HAP-1 (cell line): Measurements from ENCODE around the gene NDUFB8.

Experiments used
- DNase-seq, 2 experiments: peaks; one replicate each; pipeline ENCODE4 v3.0.0-alpha.2; 2016 to 2020; ENCODE audit warnings: low spot score in 2 of 2
- H3K27me3 ChIP-seq: fragments of 250-450 bp; sonication (Bioruptor Pico); 2 replicates; pipeline ENCODE4 v1.5.1; 2020; ENCODE audit warnings: low read depth, mild to moderate bottlenecking, moderate library complexity
- H3K36me3 ChIP-seq: fragments of 250-450 bp; sonication (Bioruptor Pico); replicated peaks from 2 replicates; pipeline ENCODE4 v1.5.1; 2020; ENCODE audit warnings: mild to moderate bottlenecking
- H3K4me1 ChIP-seq: fragments of 250-450 bp; sonication (Bioruptor Pico); 2 replicates; pipeline ENCODE4 v1.5.1; 2020; ENCODE audit warnings: mild to moderate bottlenecking
- H3K4me3 ChIP-seq: fragments of 250-450 bp; sonication (Bioruptor Pico); 2 replicates; pipeline ENCODE4 v1.5.1; 2020; ENCODE audit warnings: mild to moderate bottlenecking, moderate library complexity
- H3K9me3 ChIP-seq: fragments of 250-450 bp; sonication (Bioruptor Pico); 2 replicates; pipeline ENCODE4 v1.5.1; 2020; ENCODE audit warnings: mild to moderate bottlenecking, moderate library complexity
- in situ Hi-C: fragments of 300-500 bp; cut with MboI; formaldehyde crosslinking; loops from 3 replicates; pipeline ENCODE4 v1.14.3; 2020; ENCODE audit warnings: low sequenced_read_pairs, inconsistent platforms, mixed read lengths

The NDUFB8 gene

DNA sequence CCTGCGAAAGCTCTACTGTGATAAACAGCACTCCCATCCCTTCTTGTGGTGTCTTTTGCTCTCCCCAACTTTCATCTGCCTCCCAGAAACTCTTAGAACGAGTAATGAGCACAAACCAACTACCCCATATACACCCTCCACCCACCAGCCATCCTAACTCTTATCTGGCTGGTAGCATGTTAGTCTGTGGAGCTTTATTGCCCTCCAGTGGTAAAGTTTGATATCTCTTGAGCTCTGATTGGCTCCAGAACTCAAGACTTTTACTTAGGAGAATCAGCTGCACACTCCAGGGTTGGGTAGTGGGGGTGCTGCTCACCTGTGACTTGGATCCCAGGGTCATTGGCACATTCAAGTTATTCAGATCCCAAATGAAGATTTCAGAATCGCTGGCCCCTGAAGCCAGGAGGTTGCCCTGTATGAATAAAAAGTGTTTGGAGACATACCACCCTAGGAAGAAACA, 20.9 kb downstream of the NDUFB8 start:
- in situ Hi-C loops, result loop anchor here (5.0 to 10.0 kb wide), 2 partner anchors 76 to 164 kb away; partner anchors contain the start of gene SCD
- Histone ChIP-seq H3K27me3 (no peaks in the 10 kb centered on the region), H3K4me3 (no peak overlapping the region), H3K4me1 (peaks cover 7% of the 10 kb centered on the region), H3K36me3 (peaks cover 15% of the 10 kb centered on the region), H3K9me3 (no peaks in the 10 kb centered on the region)
- peak; percentile 56 to 64 for DNase-seq

DNA sequence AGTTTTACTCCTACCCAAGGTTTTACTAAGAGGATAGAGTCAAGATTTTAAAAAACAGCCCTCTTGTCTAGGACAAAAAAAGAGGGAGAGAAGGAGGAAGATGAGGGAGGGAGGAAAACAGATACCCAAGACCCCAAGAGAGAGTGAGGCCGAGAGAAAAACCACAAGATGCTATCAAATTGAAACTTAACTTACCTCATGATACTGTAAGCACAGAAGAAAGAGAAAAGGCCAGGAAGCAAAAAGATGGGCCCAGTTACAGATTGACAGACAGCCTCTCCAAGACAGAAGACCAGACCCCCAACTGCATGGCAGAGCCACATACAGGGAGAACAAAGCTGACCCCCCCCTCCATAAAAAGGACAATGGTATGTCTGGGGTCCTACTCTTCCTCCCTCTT, 21.4 kb downstream of the NDUFB8 start:
- no peaks in the 10 kb centered on the region for H3K27me3 ChIP-seq
- in situ Hi-C loops, result loop anchor here (5.0 to 10.0 kb wide), 2 partner anchors 76 to 163 kb away; partner anchors contain the start of gene SCD
- H3K9me3 ChIP-seq, result no peaks in the 10 kb centered on the region
- no peak overlapping the region for H3K4me3 ChIP-seq
- peaks cover 8% of the 10 kb centered on the region for H3K4me1 ChIP-seq
- peaks cover 15% of the 10 kb centered on the region for H3K36me3 ChIP-seq
- no peak for DNase-seq

DNA sequence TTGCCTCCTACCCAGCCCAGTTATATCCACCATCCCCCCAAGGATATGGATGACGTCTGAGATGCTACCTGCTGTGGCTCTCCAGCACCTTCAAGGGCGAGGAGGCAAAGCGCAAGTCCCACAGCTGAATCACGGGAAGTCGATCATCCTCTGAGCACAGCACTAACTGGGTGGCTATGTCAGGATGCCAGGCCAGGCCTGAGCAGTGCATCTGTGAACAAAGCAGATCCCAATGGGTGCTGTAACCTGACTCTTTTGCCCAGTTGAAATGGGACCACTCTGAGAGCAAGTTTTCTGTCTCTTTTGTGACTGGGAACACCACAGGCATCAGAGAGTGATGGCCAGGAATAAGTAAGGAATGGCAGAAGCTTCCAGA, 22.3 kb downstream of the NDUFB8 start:
- Histone ChIP-seq H3K4me1 (peaks cover 8% of the 10 kb centered on the region), H3K9me3 (no peaks in the 10 kb centered on the region), H3K36me3 (peaks cover 15% of the 10 kb centered on the region), H3K4me3 (no peak overlapping the region), H3K27me3 (no peaks in the 10 kb centered on the region)
- in situ Hi-C loops, result loop anchor here (5.0 to 10.0 kb wide), 2 partner anchors 75 to 163 kb away; partner anchors contain the start of gene SCD
- no peak for DNase-seq

DNA sequence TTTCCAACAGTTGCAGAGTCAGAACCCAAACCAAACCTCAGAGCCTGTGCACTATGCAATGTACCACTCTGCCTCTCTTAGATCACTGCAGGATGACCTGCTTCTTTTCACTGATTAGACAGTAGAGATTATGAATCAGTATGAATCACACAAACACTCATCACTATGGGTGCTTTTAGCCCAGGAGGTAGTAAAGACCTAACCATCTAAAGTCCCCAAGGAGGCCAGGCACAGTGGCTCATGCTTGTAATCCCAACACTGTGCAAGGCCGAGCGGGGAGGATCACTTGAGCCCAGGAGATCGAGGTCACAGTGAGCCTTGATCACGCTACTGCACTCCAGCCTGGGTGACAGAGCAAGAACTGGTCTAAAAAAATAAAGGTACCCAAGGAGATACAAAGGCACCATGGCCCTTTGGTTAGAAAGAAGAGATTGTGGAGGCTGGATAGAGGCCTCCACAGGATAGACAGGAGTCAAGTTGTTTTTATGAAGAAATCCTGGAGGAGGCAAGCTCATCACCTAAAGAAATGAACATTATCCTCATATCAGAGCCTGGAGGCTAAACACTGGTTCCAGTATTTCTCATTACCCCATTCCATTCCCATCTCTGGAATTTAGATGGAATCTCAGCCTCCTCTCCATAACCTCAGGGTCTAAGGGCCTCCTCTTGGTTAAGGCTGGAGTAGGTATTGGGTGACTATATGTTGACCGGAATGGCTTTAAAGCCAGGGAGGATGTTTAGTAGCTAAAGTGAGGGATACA, 22.9 kb downstream of the NDUFB8 start:
- no peaks in the 10 kb centered on the region for H3K9me3 ChIP-seq
- H3K27me3 ChIP-seq, result no peaks in the 10 kb centered on the region
- H3K4me3 ChIP-seq, result no peak overlapping the region
- in situ Hi-C loops, result loop anchor here (5.0 to 10.0 kb wide), 2 partner anchors 74 to 162 kb away; partner anchors contain the start of gene SCD
- H3K36me3 ChIP-seq, result peaks cover 17% of the 10 kb centered on the region
- peaks cover 8% of the 10 kb centered on the region for H3K4me1 ChIP-seq
- DNase-seq, result no peak

DNA sequence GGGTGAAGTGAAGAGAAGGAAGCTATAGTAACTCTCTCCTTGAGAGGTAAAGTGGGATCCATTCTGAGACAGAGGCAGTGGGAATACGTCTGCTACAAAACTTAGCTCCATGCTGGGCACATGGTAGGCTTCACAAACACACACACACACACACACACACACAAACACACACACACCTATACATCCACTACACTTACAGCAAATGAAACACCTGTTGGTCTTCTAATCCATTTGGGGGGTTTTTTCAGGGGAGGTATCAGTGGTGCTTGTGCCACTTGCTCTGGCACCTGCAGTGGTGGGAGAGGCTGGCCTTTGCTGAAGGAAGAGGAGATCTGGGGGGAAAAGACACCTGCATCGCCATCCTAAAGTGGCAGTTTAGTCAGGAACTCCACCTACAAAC, 24.5 kb downstream of the NDUFB8 start:
- no peak overlapping the region for H3K4me3 ChIP-seq
- in situ Hi-C loops, result loop anchor here (5.0 to 10.0 kb wide), 2 partner anchors 73 to 160 kb away; partner anchors contain the start of gene SCD
- peaks cover 28% of the 10 kb centered on the region for H3K36me3 ChIP-seq
- H3K9me3 ChIP-seq, result no peaks in the 10 kb centered on the region
- H3K27me3 ChIP-seq, result no peaks in the 10 kb centered on the region
- peaks cover 8% of the 10 kb centered on the region for H3K4me1 ChIP-seq
- no peak for DNase-seq

DNA sequence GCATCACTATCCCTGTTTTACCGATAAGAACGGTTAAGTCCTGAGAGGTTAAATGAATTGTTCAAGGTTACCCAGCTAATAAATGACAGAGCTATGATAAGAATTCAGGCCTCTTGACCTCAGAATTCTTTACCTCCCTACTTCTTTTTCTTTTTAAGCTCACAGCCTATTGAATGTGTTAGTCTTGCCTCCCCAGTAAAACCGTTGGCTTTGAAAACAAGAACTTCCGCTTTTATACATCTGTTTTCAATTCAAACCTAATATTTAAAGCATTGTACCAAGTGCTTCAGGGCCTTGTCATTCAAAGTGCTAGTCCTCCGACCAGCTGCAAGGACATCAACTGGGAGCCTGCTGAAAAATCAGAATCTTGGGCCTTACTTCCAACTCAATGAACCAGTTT, 25.6 kb downstream of the NDUFB8 start:
- peaks cover 8% of the 10 kb centered on the region for H3K4me1 ChIP-seq
- no peak overlapping the region for H3K4me3 ChIP-seq
- H3K27me3 ChIP-seq, result no peaks in the 10 kb centered on the region
- in situ Hi-C loops, result loop anchor here (10.0 kb wide), 1 partner anchor 159 kb away; the partner anchor contains the start of gene SCD
- peak; percentile 41 to 56 for DNase-seq
- no peaks in the 10 kb centered on the region for H3K9me3 ChIP-seq
- H3K36me3 ChIP-seq, result peaks cover 34% of the 10 kb centered on the region

DNA sequence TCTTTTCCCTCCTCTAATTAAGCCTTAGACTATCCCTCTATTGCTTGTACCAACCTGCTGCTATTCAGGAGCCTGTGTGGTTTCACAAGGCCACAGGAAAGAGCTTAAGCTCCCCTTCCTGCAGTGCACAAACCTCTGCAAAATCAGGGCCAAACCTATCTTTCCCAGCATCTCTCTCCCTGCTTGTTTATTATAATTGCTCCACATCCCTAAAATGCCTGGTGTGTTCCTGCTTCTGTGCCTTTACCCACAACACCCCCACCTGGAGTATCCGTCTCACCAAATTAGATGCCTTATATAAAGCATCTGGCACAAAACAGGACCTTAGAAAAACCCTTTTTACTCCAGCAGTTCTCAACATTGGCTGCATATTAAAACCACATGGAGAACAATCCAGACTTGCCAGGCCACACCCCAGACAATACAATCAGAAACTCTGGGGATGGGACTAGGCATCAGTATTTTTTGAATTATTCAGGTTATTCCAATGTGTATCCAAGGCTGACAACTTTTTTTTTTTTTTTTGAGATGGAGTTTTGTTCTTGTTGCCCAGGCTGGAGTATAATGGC, 26.7 kb downstream of the NDUFB8 start:
- Histone ChIP-seq H3K9me3 (no peaks in the 10 kb centered on the region), H3K4me1 (peaks cover 8% of the 10 kb centered on the region), H3K36me3 (peaks cover 37% of the 10 kb centered on the region), H3K4me3 (no peak overlapping the region), H3K27me3 (no peaks in the 10 kb centered on the region)
- no peak for DNase-seq
- in situ Hi-C loops, result loop anchor here (10.0 kb wide), 1 partner anchor 158 kb away; the partner anchor contains the start of gene SCD

DNA sequence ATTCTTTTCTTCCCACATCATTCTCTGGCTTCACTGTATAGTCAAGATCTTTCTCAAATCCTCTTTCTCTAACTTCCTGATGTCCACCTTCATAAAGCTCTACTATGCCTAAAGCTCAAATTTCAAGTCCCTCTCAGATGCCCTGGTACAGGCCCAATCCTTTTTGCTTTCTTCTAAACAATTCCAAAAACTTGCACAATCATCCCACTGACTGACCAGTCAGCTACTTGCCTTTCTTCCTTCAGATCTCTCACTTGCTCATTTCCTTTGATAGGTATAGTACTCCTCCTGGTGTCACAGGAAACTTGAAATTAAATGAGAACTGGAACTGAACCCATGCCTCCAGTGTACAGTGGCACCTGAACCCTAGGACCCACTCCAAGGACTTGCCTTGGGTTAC, 28.2 kb downstream of the NDUFB8 start:
- Histone ChIP-seq H3K36me3 (peaks cover 35% of the 10 kb centered on the region), H3K27me3 (no peaks in the 10 kb centered on the region), H3K4me3 (no peak overlapping the region), H3K9me3 (no peaks in the 10 kb centered on the region), H3K4me1 (peaks cover 8% of the 10 kb centered on the region)
- in situ Hi-C loops, result loop anchor here (10.0 kb wide), 1 partner anchor 157 kb away; the partner anchor contains the start of gene SCD
- DNase-seq, result no peak

DNA sequence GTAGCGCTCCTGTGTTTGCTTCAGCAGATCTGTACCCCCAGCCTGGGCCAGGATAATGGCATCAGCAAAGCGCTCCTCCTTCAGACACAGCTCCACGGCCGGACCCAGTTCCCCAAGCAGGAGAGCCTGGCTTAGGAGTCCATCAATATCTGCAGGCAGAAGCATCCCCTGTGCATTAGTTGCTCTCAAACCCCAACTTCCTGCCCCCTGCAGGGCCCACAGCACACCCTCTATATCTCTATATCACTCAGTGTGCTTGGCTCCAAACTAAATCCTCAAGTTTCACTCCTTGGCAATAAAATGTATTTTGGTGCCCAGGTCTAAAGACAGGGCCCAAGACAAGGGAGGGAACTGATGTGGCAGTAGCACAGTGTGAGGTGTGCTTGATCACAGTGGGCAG, 31.6 kb downstream of the NDUFB8 start:
- DNase-seq, result no peak
- in situ Hi-C loops, result no loop called here

DNA sequence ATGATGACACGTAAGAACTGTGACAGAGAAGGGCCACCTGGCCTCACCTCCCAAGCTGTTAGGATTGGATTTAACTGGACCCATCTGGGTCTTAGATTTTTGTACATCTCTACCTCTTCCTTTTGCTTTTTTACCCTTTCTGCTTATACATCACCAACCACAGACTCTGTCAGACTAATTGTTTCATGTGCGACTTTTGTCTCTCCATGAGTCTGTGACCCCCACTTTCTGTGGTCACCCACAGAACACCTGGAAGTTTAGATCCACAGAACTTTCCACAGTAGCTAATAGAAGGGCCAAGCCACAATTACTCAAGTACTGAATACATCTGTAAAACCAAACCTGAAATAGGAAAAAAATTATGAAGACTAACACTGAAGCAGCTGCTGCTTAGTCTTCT, 33.1 kb downstream of the NDUFB8 start:
- Histone ChIP-seq H3K36me3 (peaks cover 33% of the 10 kb centered on the region), H3K9me3 (no peaks in the 10 kb centered on the region), H3K4me1 (no peaks in the 10 kb centered on the region), H3K4me3 (no peak overlapping the region), H3K27me3 (no peaks in the 10 kb centered on the region)
- in situ Hi-C loops, result no loop called here
- DNase-seq, result no peak

More for the DNA sequence above, 31.6 kb downstream of the NDUFB8 start:
- H3K27me3 ChIP-seq, result no peaks in the 10 kb centered on the region
- H3K9me3 ChIP-seq, result no peaks in the 10 kb centered on the region
- no peak overlapping the region for H3K4me3 ChIP-seq
- peaks cover 36% of the 10 kb centered on the region for H3K36me3 ChIP-seq
- no peaks in the 10 kb centered on the region for H3K4me1 ChIP-seq

DNA sequence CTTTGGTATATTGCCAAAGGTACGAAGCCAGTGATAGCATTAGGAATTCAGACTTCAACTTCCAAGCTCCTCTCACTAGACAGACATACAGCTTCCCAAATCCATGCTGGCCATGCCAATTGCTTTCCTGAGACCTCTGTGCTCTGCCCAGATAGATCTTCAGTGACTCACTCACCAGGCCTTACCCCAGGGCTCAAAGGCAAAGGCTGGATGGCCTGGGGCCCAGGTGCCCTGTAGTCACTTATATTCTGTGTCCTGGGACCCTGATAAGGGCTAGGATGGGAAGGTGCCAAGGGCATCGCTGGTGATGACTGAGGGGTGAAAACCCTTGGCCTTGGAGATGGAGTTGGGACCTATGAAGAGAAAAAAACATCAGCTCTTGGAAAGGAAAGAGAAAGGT, 39.1 kb downstream of the NDUFB8 start:
- Histone ChIP-seq H3K4me1 (peaks cover 14% of the 10 kb centered on the region), H3K9me3 (no peaks in the 10 kb centered on the region), H3K4me3 (no peak overlapping the region), H3K36me3 (peaks cover 32% of the 10 kb centered on the region), H3K27me3 (no peaks in the 10 kb centered on the region)
- in situ Hi-C loops, result no loop called here
- no peak for DNase-seq

DNA sequence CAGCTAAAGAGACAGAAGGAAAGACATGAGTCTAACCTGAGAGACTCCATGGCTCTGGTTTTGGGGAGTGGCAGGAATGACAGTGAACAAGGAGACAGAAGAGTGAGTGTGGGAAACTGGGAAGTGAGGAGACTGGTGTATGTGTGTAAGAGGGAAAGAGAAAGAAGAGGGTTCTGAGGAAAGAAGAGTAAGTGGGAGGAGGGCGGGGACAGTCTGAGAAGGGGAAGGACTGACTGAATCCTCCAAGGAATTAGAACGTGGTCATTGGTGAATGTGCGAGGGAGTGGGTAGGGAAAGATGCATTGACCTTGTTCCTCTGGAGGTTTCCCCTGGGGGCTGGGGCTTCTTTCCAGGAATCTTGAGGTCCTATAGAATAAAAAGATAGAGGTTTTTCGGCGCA, 40.3 kb downstream of the NDUFB8 start:
- H3K27me3 ChIP-seq, result no peaks in the 10 kb centered on the region
- in situ Hi-C loops, result no loop called here
- H3K4me1 ChIP-seq, result peaks cover 23% of the 10 kb centered on the region
- H3K9me3 ChIP-seq, result no peaks in the 10 kb centered on the region
- no peak overlapping the region for H3K4me3 ChIP-seq
- no peak for DNase-seq
- H3K36me3 ChIP-seq, result peaks cover 26% of the 10 kb centered on the region

DNA sequence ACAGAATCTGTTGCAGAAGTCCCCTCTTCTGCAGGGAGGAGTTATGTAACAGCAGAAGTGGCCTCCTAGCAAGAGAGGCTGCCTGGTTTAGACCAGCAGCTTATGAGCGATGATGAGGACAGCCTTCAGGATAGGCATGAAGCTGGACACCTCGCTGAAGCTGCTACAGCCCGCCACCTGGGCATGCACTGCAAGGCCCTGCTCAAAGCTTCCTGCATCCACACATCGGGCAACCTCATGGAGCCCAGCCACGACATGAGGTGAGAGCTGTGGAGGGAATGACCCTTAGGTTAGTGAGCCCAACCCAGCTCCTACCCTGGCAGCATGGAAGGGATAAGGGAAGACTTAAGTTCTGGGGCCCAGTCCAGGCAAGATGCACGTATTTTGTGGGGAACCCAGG, 42.1 kb downstream of the NDUFB8 start:
- peaks cover 25% of the 10 kb centered on the region for H3K36me3 ChIP-seq
- no peaks in the 10 kb centered on the region for H3K27me3 ChIP-seq
- no peak for DNase-seq
- in situ Hi-C loops, result no loop called here
- H3K4me3 ChIP-seq, result no peak overlapping the region
- no peaks in the 10 kb centered on the region for H3K9me3 ChIP-seq
- peaks cover 23% of the 10 kb centered on the region for H3K4me1 ChIP-seq
